ENCODE data around the gene KIAA0586. TPM values are rescaled to one million over a fixed set of nuclear protein-coding genes. Genes with fewer than 3 reads are reported as not detected.
"Not testable (repeated sequence)": the region's sequence is repeated elsewhere in the genome, so short reads cannot be mapped to it uniquely, and the experiment has no call there.

The KIAA0586 gene
- total RNA-seq, 3 donors from 2014 or later, result 22.3 to 29.6 (median 22.4) TPM

DNA sequence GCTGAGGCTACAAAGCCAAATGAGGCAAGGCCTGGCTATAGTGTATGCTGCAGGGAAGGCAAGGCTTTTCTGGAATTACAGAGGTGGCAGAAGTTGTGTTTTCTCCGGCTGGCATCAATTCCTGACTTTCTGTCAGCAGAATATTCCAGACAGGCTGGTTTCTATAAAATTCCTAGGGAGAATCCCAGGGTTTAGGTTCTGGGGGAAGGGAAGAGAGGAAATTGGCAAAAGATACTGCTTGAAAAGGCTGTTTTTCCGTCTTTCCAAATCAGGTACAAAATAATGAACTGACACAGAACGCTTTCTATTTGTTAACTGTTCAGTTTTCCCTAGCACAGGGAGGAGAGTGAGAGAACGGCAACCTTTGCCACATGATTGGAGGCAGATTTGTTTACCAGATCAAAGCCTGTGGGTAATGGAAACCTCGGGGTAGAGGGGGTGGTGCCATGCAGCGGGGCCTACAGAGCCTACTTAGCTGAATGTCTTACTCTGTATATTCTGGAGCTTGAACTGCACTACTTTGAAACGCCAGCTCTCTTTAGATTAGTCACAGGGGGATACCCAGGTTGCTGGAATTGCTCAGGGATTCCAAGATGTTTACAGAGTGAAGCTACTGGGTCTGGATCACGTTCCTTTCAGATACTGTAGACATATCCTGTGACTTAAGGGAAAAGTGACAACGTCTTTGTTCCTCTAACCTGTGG is 144.4 kb downstream of the KIAA0586 start:
- H3K4me1 ChIP-seq, result no peaks in the 10 kb centered on the region
- no peaks in the 10 kb centered on the region for H3K9me3 ChIP-seq
- DNase-seq (ENCODE audit: low spot score in 2 of 2), result no peak
- no peak overlapping the region for H3K4me3 ChIP-seq
- TF ChIP-seq POLR2AphosphoS5 (IDR thresholded peaks at IDR 0.05) (no peak), CTCF (IDR thresholded peaks at IDR 0.05) (no peak), POLR2A (IDR thresholded peaks at IDR 0.05) (no peak)
- no peak overlapping the region for H3K27ac ChIP-seq
- H3K36me3 ChIP-seq, result no peaks in the 10 kb centered on the region
- H3K27me3 ChIP-seq, result no peaks in the 10 kb centered on the region
- intact Hi-C loops (cut with DNase I; ENCODE audit: low total_unique reads), result no loop called here

DNA sequence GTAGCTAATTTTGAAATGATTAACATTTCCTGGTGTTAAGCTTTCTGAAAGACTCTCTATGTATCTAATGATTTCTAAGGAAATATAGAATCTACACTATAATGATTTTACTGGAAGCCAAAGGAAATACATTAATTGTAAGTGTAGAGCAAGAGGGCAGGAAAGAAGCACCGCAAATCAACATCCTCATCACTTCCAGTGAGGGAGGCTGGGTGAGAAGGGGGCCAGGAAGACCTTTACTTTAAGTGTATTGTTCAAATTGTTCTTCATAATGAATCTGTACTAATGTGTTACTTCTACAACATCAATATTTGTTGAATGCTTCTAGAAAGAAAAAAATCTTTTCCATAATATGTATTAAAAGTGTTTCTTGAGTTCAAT is 144.9 kb downstream of the KIAA0586 start:
- DNase-seq (ENCODE audit: low spot score in 2 of 2), result no peak
- no peak overlapping the region for H3K27ac ChIP-seq
- TF ChIP-seq CTCF (IDR thresholded peaks at IDR 0.05) (no peak), POLR2A (IDR thresholded peaks at IDR 0.05) (no peak), POLR2AphosphoS5 (IDR thresholded peaks at IDR 0.05) (no peak)
- H3K9me3 ChIP-seq, result no peaks in the 10 kb centered on the region
- H3K4me1 ChIP-seq, result no peaks in the 10 kb centered on the region
- H3K36me3 ChIP-seq, result no peaks in the 10 kb centered on the region
- no peaks in the 10 kb centered on the region for H3K27me3 ChIP-seq
- intact Hi-C loops (cut with DNase I; ENCODE audit: low total_unique reads), result no loop called here
- no peak overlapping the region for H3K4me3 ChIP-seq

DNA sequence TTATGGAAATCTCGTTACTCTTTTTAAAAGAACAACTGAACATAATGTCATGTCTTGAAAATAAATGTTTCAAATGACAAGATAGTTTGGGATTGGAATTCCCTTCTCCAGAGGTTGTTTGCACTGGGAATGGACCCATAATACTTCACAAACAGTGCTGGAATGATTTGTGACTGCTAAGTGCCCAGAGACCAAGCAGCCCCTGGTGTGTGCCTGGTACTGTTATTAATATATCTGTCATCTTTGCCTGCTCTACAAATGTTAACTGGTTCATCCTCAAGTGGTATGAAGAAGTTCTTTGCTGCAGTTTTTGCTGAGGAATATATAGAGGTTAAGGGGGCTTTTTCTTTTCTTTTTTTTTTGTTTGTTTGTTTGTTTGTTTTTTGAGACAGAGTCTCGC is 145.3 kb downstream of the KIAA0586 start:
- TF ChIP-seq POLR2A (IDR thresholded peaks at IDR 0.05) (no peak), POLR2AphosphoS5 (IDR thresholded peaks at IDR 0.05) (no peak), CTCF (IDR thresholded peaks at IDR 0.05) (no peak)
- Histone ChIP-seq H3K9me3 (no peaks in the 10 kb centered on the region), H3K27ac (no peak overlapping the region), H3K27me3 (no peaks in the 10 kb centered on the region), H3K4me1 (no peaks in the 10 kb centered on the region), H3K4me3 (no peak overlapping the region), H3K36me3 (no peaks in the 10 kb centered on the region)
- intact Hi-C loops (cut with DNase I; ENCODE audit: low total_unique reads), result no loop called here
- DNase-seq (ENCODE audit: low spot score in 2 of 2), result no peak

DNA sequence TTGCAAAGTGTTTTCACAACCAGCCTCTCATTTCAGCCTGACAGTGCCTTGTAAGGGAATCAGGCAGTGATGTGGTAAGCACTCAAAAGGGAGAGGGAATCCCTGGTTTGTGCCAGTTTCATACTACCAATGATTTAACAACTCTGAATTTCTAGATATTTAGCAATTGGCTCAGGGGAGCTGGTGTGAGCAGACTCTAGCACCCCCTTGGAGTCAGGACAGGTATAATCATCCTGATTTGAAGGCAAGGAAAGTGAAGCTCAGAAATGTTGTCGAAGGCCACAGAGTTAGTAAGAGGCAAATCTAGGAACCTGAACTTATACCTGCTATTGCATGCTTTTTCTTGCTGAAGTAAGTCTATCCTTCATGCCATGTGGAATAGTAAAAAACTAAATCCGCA is 147.1 kb downstream of the KIAA0586 start:
- Histone ChIP-seq H3K4me3 (no peak overlapping the region), H3K27me3 (no peaks in the 10 kb centered on the region), H3K4me1 (no peaks in the 10 kb centered on the region), H3K36me3 (no peaks in the 10 kb centered on the region), H3K9me3 (no peaks in the 10 kb centered on the region), H3K27ac (no peak overlapping the region)
- no peak for DNase-seq (ENCODE audit: low spot score in 2 of 2)
- no peak for TF ChIP-seq CTCF (IDR thresholded peaks at IDR 0.05)
- intact Hi-C loops (cut with DNase I; ENCODE audit: low total_unique reads), result no loop called here

- no peak for DNase-seq (ENCODE audit: low spot score in 2 of 2)
- H3K9me3 ChIP-seq, result no peaks in the 10 kb centered on the region
- H3K4me1 ChIP-seq, result no peaks in the 10 kb centered on the region
- no peak overlapping the region for H3K4me3 ChIP-seq
- TF ChIP-seq CTCF (IDR thresholded peaks at IDR 0.05), result no peak
- no peak for TF ChIP-seq POLR2AphosphoS5 (IDR thresholded peaks at IDR 0.05)
- TF ChIP-seq POLR2A (IDR thresholded peaks at IDR 0.05), result no peak
- intact Hi-C loops (cut with DNase I; ENCODE audit: low total_unique reads), result no loop called here
- H3K27ac ChIP-seq, result no peak overlapping the region
- no peaks in the 10 kb centered on the region for H3K36me3 ChIP-seq
- no peaks in the 10 kb centered on the region for H3K27me3 ChIP-seq
Observed at GRCh38 chr14:58575956-58576355, 148.4 kb downstream of the KIAA0586 start.

DNA sequence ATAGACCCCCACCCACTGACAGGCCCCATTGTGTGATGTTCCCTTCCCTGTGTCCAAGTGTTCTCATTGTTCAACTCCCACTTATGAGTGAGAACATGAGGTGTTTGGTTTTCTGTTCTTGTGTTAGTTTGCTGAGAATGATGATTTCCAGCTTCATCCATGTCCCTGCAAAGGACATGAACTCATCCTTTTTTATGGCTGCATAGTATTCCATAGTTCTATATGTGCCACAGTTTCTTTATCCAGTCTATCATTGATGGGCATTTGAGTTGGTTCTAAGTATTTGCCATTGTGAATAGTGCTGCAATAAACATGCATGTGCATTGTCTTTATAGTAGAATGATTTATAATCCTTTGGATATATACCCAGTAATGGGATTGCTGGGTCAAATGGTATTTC is 152.5 kb downstream of the KIAA0586 start:
- H3K9me3 ChIP-seq; H3K27me3 ChIP-seq; H3K4me1 ChIP-seq; H3K4me3 ChIP-seq; DNase-seq (ENCODE audit: low spot score in 2 of 2); H3K36me3 ChIP-seq; intact Hi-C loops (cut with DNase I; ENCODE audit: low total_unique reads); H3K27ac ChIP-seq: not testable (repeated sequence)

DNA sequence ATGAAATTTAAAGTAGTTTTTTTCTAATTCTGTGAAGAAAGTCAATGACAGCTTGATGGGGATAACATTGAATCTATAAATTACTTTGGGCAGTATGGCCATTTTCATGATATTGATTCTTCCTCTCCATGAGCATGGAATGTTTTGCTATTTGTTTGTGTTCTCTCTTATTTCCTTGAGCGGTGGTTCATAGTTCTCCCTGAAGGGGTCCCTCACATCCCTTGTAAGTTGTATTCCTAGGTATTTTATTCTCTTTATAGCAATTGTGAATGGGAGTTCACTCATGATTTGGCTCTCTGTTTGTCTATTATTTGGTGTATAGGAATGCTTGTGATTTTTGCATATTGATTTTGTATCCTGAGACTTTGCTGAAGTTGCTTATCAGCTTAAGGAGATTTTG is 153.9 kb downstream of the KIAA0586 start:
- H3K4me3 ChIP-seq; H3K36me3 ChIP-seq; DNase-seq (ENCODE audit: low spot score in 2 of 2); intact Hi-C loops (cut with DNase I; ENCODE audit: low total_unique reads); H3K27ac ChIP-seq; H3K9me3 ChIP-seq; H3K4me1 ChIP-seq; H3K27me3 ChIP-seq: not testable (repeated sequence)

Data from breast epithelium (tissue), 4 donors.